ENCODE measurements around the gene CHAC2.

The CHAC2 gene

GRCh38 chr2:53786705-53787613 is 19.4 kb downstream of the CHAC2 start, which contains the start of the genes ASB3 and ERLEC1:
Gene ASB3, minus strand, starts transcription at chr2:53786953. Its CDS starts 21,381 bp downstream, at chr2:53765572.
Gene ERLEC1, plus strand, starts transcription at chr2:53787044. Its CDS starts 167 bp downstream, at chr2:53787211.
- Histone ChIP-seq H4K91ac (ENCODE audit: low read depth, low read length) (peak within 1 kb of the TSS; percentile 85), H3K79me1 (ENCODE audit: low read length) (peaks cover 9% of the 10 kb centered on the region), H2BK12ac (ENCODE audit: low read length) (no peak within 1 kb of the TSS), H2BK5ac (ENCODE audit: low read depth, low read length, poor library complexity) (peak within 1 kb of the TSS; percentile 87), H3K9ac (ENCODE audit: low read length) (peak within 1 kb of the TSS; percentile 96), H3K4me1 (ENCODE audit: control insufficient read depth in 1 of 2, insufficient read depth in 2 of 2, low read length in 2 of 2) (peaks cover 3 to 7% of the 10 kb centered on the region in 2 experiments), H2AFZ (ENCODE audit: insufficient read depth, low read length, poor library complexity) (peak within 1 kb of the TSS; percentile 95), H2BK120ac (ENCODE audit: insufficient read depth, low read length, poor library complexity) (peak within 1 kb of the TSS; percentile 52), H3K79me2 (ENCODE audit: control insufficient read depth, insufficient read depth, low read length, poor library complexity) (peaks cover 12% of the 10 kb centered on the region), H3K27me3 (ENCODE audit: insufficient read depth, low read length) (no peaks in the 10 kb centered on the region), H3K9me3 (ENCODE audit: insufficient read depth, low read depth, low read length) (no peaks in the 10 kb centered on the region), H3K14ac (ENCODE audit: low read length) (peak within 1 kb of the TSS; percentile 89), H3K36me3 (ENCODE audit: control insufficient read depth in 1 of 2, insufficient read depth in 2 of 2, low read length in 2 of 2) (peaks cover 0 to under 1% of the 10 kb centered on the region in 2 experiments), H4K12ac (ENCODE audit: low read depth, low read length) (peak within 1 kb of the TSS; percentile 82), H3K4ac (ENCODE audit: low read depth, low read length) (peak within 1 kb of the TSS; percentile 80), H3K4me3 (ENCODE audit: low read depth, low read length) (peak within 1 kb of the TSS; percentile 97), H3K18ac (ENCODE audit: low read length) (peak within 1 kb of the TSS; percentile 96), H3K23ac (ENCODE audit: low read length) (peak within 1 kb of the TSS; percentile 11), H4K8ac (ENCODE audit: low read depth, low read length) (peak within 1 kb of the TSS; percentile 99), H3K4me2 (ENCODE audit: low read length) (peak within 1 kb of the TSS; percentile 92), H2AK5ac (ENCODE audit: low read length) (no peak within 1 kb of the TSS), H3K27ac (ENCODE audit: low read depth, low read length) (peak within 1 kb of the TSS; percentile 83)
- DNase-seq, result peak; percentile 64 to 71
- WGBS (ENCODE audit: extremely low coverage, insufficient coverage, insufficient read length), result no CpG with 5 or more reads among the region's 77 CpGs

GRCh38 chr2:53787614-53788289 is 20.1 kb downstream of the CHAC2 start:
- H3K14ac ChIP-seq (ENCODE audit: low read length), result peak overlapping the region; percentile 62
- H3K27me3 ChIP-seq (ENCODE audit: insufficient read depth, low read length), result no peaks in the 10 kb centered on the region
- no peaks in the 10 kb centered on the region for H3K9me3 ChIP-seq (ENCODE audit: insufficient read depth, low read depth, low read length)
- peak overlapping the region; percentile 0 for H3K18ac ChIP-seq (ENCODE audit: low read length)
- H4K12ac ChIP-seq (ENCODE audit: low read depth, low read length), result no peak overlapping the region
- H3K4me2 ChIP-seq (ENCODE audit: low read length), result peak overlapping the region; percentile 85
- H3K4me3 ChIP-seq (ENCODE audit: low read depth, low read length), result peak overlapping the region; percentile 97
- H2BK120ac ChIP-seq (ENCODE audit: insufficient read depth, low read length, poor library complexity), result no peak overlapping the region
- no peak overlapping the region for H3K27ac ChIP-seq (ENCODE audit: low read depth, low read length)
- H3K4ac ChIP-seq (ENCODE audit: low read depth, low read length), result peak overlapping the region; percentile 80
- H3K79me1 ChIP-seq (ENCODE audit: low read length), result peaks cover 9% of the 10 kb centered on the region
- H2BK12ac ChIP-seq (ENCODE audit: low read length), result no peak overlapping the region
- WGBS (ENCODE audit: extremely low coverage, insufficient coverage, insufficient read length), result no CpG with 5 or more reads among the region's 17 CpGs
- no peak overlapping the region for H2AFZ ChIP-seq (ENCODE audit: insufficient read depth, low read length, poor library complexity)
- no peak overlapping the region for H2AK5ac ChIP-seq (ENCODE audit: low read length)
- H3K36me3 ChIP-seq (ENCODE audit: control insufficient read depth in 1 of 2, insufficient read depth in 2 of 2, low read length in 2 of 2), result peaks cover 0 to 3% of the 10 kb centered on the region in 2 experiments
- peaks cover 3 to 7% of the 10 kb centered on the region in 2 experiments for H3K4me1 ChIP-seq (ENCODE audit: control insufficient read depth in 1 of 2, insufficient read depth in 2 of 2, low read length in 2 of 2)
- H2BK5ac ChIP-seq (ENCODE audit: low read depth, low read length, poor library complexity), result no peak overlapping the region
- DNase-seq, result peak in 1 of 2 donors; percentile 15
- H3K9ac ChIP-seq (ENCODE audit: low read length), result peak overlapping the region; percentile 87
- H3K23ac ChIP-seq (ENCODE audit: low read length), result peak overlapping the region; percentile 11
- H4K8ac ChIP-seq (ENCODE audit: low read depth, low read length), result peak overlapping the region; percentile 86
- H4K91ac ChIP-seq (ENCODE audit: low read depth, low read length), result peak overlapping the region; percentile 85
- H3K79me2 ChIP-seq (ENCODE audit: control insufficient read depth, insufficient read depth, low read length, poor library complexity), result peaks cover 11% of the 10 kb centered on the region

- no peak overlapping the region for H3K18ac ChIP-seq (ENCODE audit: low read length)
- H3K79me1 ChIP-seq (ENCODE audit: low read length), result no peaks in the 10 kb centered on the region
- no peak overlapping the region for H4K8ac ChIP-seq (ENCODE audit: low read depth, low read length)
- H3K27me3 ChIP-seq (ENCODE audit: insufficient read depth, low read length), result no peaks in the 10 kb centered on the region
- no peak overlapping the region for H3K4me2 ChIP-seq (ENCODE audit: low read length)
- peaks cover 9 to 17% of the 10 kb centered on the region in 2 experiments for H3K36me3 ChIP-seq (ENCODE audit: control insufficient read depth in 1 of 2, insufficient read depth in 2 of 2, low read length in 2 of 2)
- H3K27ac ChIP-seq (ENCODE audit: low read depth, low read length), result no peak overlapping the region
- H4K12ac ChIP-seq (ENCODE audit: low read depth, low read length), result no peak overlapping the region
- DNase-seq, result no peak
- H2AK5ac ChIP-seq (ENCODE audit: low read length), result no peak overlapping the region
- no peak overlapping the region for H3K9ac ChIP-seq (ENCODE audit: low read length)
- peaks cover 2% of the 10 kb centered on the region for H3K79me2 ChIP-seq (ENCODE audit: control insufficient read depth, insufficient read depth, low read length, poor library complexity)
- H2BK5ac ChIP-seq (ENCODE audit: low read depth, low read length, poor library complexity), result no peak overlapping the region
- H3K9me3 ChIP-seq (ENCODE audit: insufficient read depth, low read depth, low read length), result no peaks in the 10 kb centered on the region
- no peak overlapping the region for H3K14ac ChIP-seq (ENCODE audit: low read length)
- no peak overlapping the region for H2AFZ ChIP-seq (ENCODE audit: insufficient read depth, low read length, poor library complexity)
- no peak overlapping the region for H2BK120ac ChIP-seq (ENCODE audit: insufficient read depth, low read length, poor library complexity)
- no peak overlapping the region for H2BK12ac ChIP-seq (ENCODE audit: low read length)
- H3K4me1 ChIP-seq (ENCODE audit: control insufficient read depth in 1 of 2, insufficient read depth in 2 of 2, low read length in 2 of 2), result peaks cover 2% of the 10 kb centered on the region in 2 experiments
- H3K4me3 ChIP-seq (ENCODE audit: low read depth, low read length), result no peak overlapping the region
- no peak overlapping the region for H3K23ac ChIP-seq (ENCODE audit: low read length)
- no peak overlapping the region for H3K4ac ChIP-seq (ENCODE audit: low read depth, low read length)
- no peak overlapping the region for H4K91ac ChIP-seq (ENCODE audit: low read depth, low read length)
- no CpG with 5 or more reads among the region's 3 CpGs for WGBS (ENCODE audit: extremely low coverage, insufficient coverage, insufficient read length)
Measured at GRCh38 chr2:53793261-53793660, 25.7 kb downstream of the CHAC2 start.

- Histone ChIP-seq H4K12ac (ENCODE audit: low read depth, low read length) (no peak overlapping the region), H3K4me1 (ENCODE audit: control insufficient read depth in 1 of 2, insufficient read depth in 2 of 2, low read length in 2 of 2) (no peaks in the 10 kb centered on the region), H2BK12ac (ENCODE audit: low read length) (no peak overlapping the region), H3K9ac (ENCODE audit: low read length) (no peak overlapping the region), H3K27me3 (ENCODE audit: insufficient read depth, low read length) (no peaks in the 10 kb centered on the region), H4K8ac (ENCODE audit: low read depth, low read length) (no peak overlapping the region), H2BK120ac (ENCODE audit: insufficient read depth, low read length, poor library complexity) (no peak overlapping the region), H2BK5ac (ENCODE audit: low read depth, low read length, poor library complexity) (no peak overlapping the region), H3K14ac (ENCODE audit: low read length) (no peak overlapping the region), H2AFZ (ENCODE audit: insufficient read depth, low read length, poor library complexity) (no peak overlapping the region), H3K27ac (ENCODE audit: low read depth, low read length) (no peak overlapping the region), H3K23ac (ENCODE audit: low read length) (no peak overlapping the region), H3K9me3 (ENCODE audit: insufficient read depth, low read depth, low read length) (no peaks in the 10 kb centered on the region), H3K4ac (ENCODE audit: low read depth, low read length) (no peak overlapping the region), H3K36me3 (ENCODE audit: control insufficient read depth in 1 of 2, insufficient read depth in 2 of 2, low read length in 2 of 2) (peaks cover 10 to 18% of the 10 kb centered on the region in 2 experiments), H4K91ac (ENCODE audit: low read depth, low read length) (no peak overlapping the region), H2AK5ac (ENCODE audit: low read length) (no peak overlapping the region), H3K4me3 (ENCODE audit: low read depth, low read length) (no peak overlapping the region), H3K4me2 (ENCODE audit: low read length) (no peak overlapping the region), H3K18ac (ENCODE audit: low read length) (no peak overlapping the region), H3K79me2 (ENCODE audit: control insufficient read depth, insufficient read depth, low read length, poor library complexity) (no peaks in the 10 kb centered on the region), H3K79me1 (ENCODE audit: low read length) (no peaks in the 10 kb centered on the region)
- DNase-seq, result no peak
- no CpG with 5 or more reads among the region's 3 CpGs for WGBS (ENCODE audit: extremely low coverage, insufficient coverage, insufficient read length)
Measured at GRCh38 chr2:53793821-53794220, 26.2 kb downstream of the CHAC2 start.
